HG03175 (cell line): ENCODE results near the gene ADAM11.
"Not testable (repeated sequence)": the region's sequence is repeated elsewhere in the genome, so short reads cannot be mapped to it uniquely, and the experiment has no call there.

Experiments used
- ATAC-seq: cut with Tn5 transposase; IDR thresholded peaks from one replicate; pipeline ENCODE4 v1.9.1; 2021; ENCODE audit warnings: mild to moderate bottlenecking, moderate library complexity; ENCODE audit not compliant: unreplicated experiment

Gene ADAM11

GRCh38 chr17:44758414-44759085 lies at the start of gene ADAM11:
Gene ADAM11, plus strand, starts transcription at chr17:44758988. Its CDS starts 212 bp downstream, at chr17:44759200.
- ATAC-seq, result no peak

GRCh38 chr17:44719444-44719843 lies 39.3 kb upstream of the ADAM11 start:
- no peak for ATAC-seq

- no peak for ATAC-seq
Measured at GRCh38 chr17:44722254-44722653, 36.5 kb upstream of the ADAM11 start.

GRCh38 chr17:44726121-44726520 lies 32.7 kb upstream of the ADAM11 start:
- not testable (repeated sequence) for ATAC-seq

GRCh38 chr17:44733753-44734152 lies 25.0 kb upstream of the ADAM11 start:
- ATAC-seq, result no peak

GRCh38 chr17:44734272-44734671 lies 24.5 kb upstream of the ADAM11 start:
- no peak for ATAC-seq

GRCh38 chr17:44736551-44737240 lies 22.1 kb upstream of the ADAM11 start:
- no peak for ATAC-seq

GRCh38 chr17:44738214-44738906 lies 20.4 kb upstream of the ADAM11 start:
- no peak for ATAC-seq

- ATAC-seq, result no peak
Measured at GRCh38 chr17:44741316-44741715, 17.5 kb upstream of the ADAM11 start.

GRCh38 chr17:44745301-44745700 lies 13.5 kb upstream of the ADAM11 start:
- ATAC-seq, result no peak

GRCh38 chr17:44745738-44746137 lies 13.1 kb upstream of the ADAM11 start:
- ATAC-seq, result not testable (repeated sequence)

GRCh38 chr17:44747566-44747965 lies 11.2 kb upstream of the ADAM11 start:
- no peak for ATAC-seq

- no peak for ATAC-seq
Measured at GRCh38 chr17:44749076-44749979, 9.5 kb upstream of the ADAM11 start.

- no peak for ATAC-seq
Measured at GRCh38 chr17:44749980-44750318, 8.8 kb upstream of the ADAM11 start.

GRCh38 chr17:44751331-44751730 lies 7.5 kb upstream of the ADAM11 start:
- no peak for ATAC-seq

GRCh38 chr17:44751806-44752205 lies 7.0 kb upstream of the ADAM11 start:
- ATAC-seq, result no peak

GRCh38 chr17:44752953-44753861 lies 5.6 kb upstream of the ADAM11 start:
- no peak for ATAC-seq

GRCh38 chr17:44754276-44754675 lies 4.5 kb upstream of the ADAM11 start:
- no peak for ATAC-seq

GRCh38 chr17:44755180-44755579 lies 3.6 kb upstream of the ADAM11 start:
- ATAC-seq, result not testable (repeated sequence)
